GM23248 (cell line): Measurements from ENCODE around the gene DDX47. TPM values are rescaled to one million over a fixed set of nuclear protein-coding genes. Genes with fewer than 3 reads are reported as not detected.
A peak's percentile ranks its signal among the peaks of the same experiment; 100 is the strongest.

Experiments used
- DNase-seq: peaks from one replicate; pipeline ENCODE4 v3.0.0-alpha.2; 2015
- H2AFZ ChIP-seq: fragments of 200-600 bp; sonication (generic); 2 replicates; pipeline ENCODE4 v1.6.1; 2016; ENCODE audit warnings: antibody characterized with exemption
- H3F3A ChIP-seq: fragments of 200-600 bp; sonication (generic); 2 replicates; pipeline ENCODE4 v1.6.1; 2016; ENCODE audit warnings: mild to moderate bottlenecking, antibody characterized with exemption, mixed run types; ENCODE audit not compliant: insufficient read depth
- H3K27ac ChIP-seq: fragments of 200-600 bp; sonication (generic); 2 replicates; pipeline ENCODE4 v1.5.1; 2016; ENCODE audit warnings: mild to moderate bottlenecking
- H3K27me3 ChIP-seq: fragments of 200-600 bp; sonication (generic); replicated peaks from 2 replicates; pipeline ENCODE4 v1.6.1; 2016; ENCODE audit warnings: mild to moderate bottlenecking; ENCODE audit not compliant: insufficient read depth
- H3K36me3 ChIP-seq: fragments of 200-600 bp; sonication (generic); 2 replicates; pipeline ENCODE4 v1.6.1; 2016; ENCODE audit warnings: low read depth, mild to moderate bottlenecking
- H3K4me1 ChIP-seq: fragments of 200-600 bp; sonication (generic); 2 replicates; pipeline ENCODE4 v1.6.1; 2016; ENCODE audit warnings: mild to moderate bottlenecking; ENCODE audit not compliant: insufficient read depth
- H3K4me2 ChIP-seq: fragments of 200-600 bp; sonication (generic); one replicate; pipeline ENCODE4 v1.6.1; 2016; ENCODE audit warnings: mild to moderate bottlenecking; ENCODE audit not compliant: unreplicated experiment
- H3K4me3 ChIP-seq: fragments of 200-600 bp; sonication (generic); 2 replicates; pipeline ENCODE4 v1.5.1; 2016; ENCODE audit warnings: mild to moderate bottlenecking
- H3K79me2 ChIP-seq: fragments of 200-600 bp; sonication (generic); 2 replicates; pipeline ENCODE4 v1.6.1; 2016; ENCODE audit warnings: mild to moderate bottlenecking; ENCODE audit not compliant: insufficient read depth
- H3K9ac ChIP-seq: fragments of 200-600 bp; sonication (generic); 2 replicates; pipeline ENCODE4 v1.6.1; 2016; ENCODE audit warnings: mild to moderate bottlenecking
- H3K9me2 ChIP-seq: fragments of 200-600 bp; sonication (generic); 2 replicates; pipeline ENCODE4 v1.6.1; 2016; ENCODE audit warnings: mixed run types, mild to moderate bottlenecking, moderate library complexity; ENCODE audit not compliant: insufficient read depth
- H3K9me3 ChIP-seq: fragments of 200-600 bp; sonication (generic); one replicate; pipeline ENCODE4 v1.6.1; 2017; ENCODE audit warnings: low read depth
- H4K20me1 ChIP-seq: fragments of 200-600 bp; sonication (generic); 2 replicates; pipeline ENCODE4 v1.6.0; 2016; ENCODE audit not compliant: insufficient read depth
- EZH2 ChIP-seq: fragments of 200-600 bp; sonication (generic); IDR thresholded peaks from 2 replicates; pipeline ENCODE4 v1.6.1; 2018; ENCODE audit warnings: antibody characterized with exemption, mild to moderate bottlenecking; ENCODE audit not compliant: insufficient read depth, poor library complexity, severe bottlenecking
- EZH2phosphoT487 ChIP-seq: fragments of 200-600 bp; sonication (generic); IDR thresholded peaks from 2 replicates; pipeline ENCODE4 v1.6.1; 2018; ENCODE audit warnings: antibody characterized with exemption, moderate library complexity, mild to moderate bottlenecking, low read depth; ENCODE audit not compliant: insufficient read depth
- WGBS, 2 experiments: methylation state at CpG; one replicate each; pipeline ENCODE4 v1.1.6; 2015 to 2017; ENCODE audit warnings: low lambda C conversion rate in 2 of 2, low coverage in 1 of 2; ENCODE audit errors: missing lambda C conversion rate in 2 of 2; 5-methylcytosine and 5-hydroxymethylcytosine counted together
- in situ Hi-C: fragments of 300-500 bp; cut with MboI; formaldehyde crosslinking; loops from 2 replicates; pipeline ENCODE4 v1.15.0; 2020
- polyA plus RNA-seq: library from polyadenylated mRNA; unstranded; fragments of >200 nt; fragmentation: Nextera tagmentation; extraction: Ambion mirVana; gene quantifications from 2 replicates; pipeline ENCODE4 v1.2.1, GENCODE V29; 2016
- total RNA-seq: library from RNA; depleted of rRNA; stranded (reverse); fragments of >200 nt; shearing (Covaris generic); gene quantifications from 2 replicates; pipeline ENCODE4 v1.2.3, GENCODE V29; 2014; rRNA removed

The DDX47 gene
- total RNA-seq (124 and 132 TPM in 2 replicates), polyA plus RNA-seq (119 and 123 TPM in 2 replicates)

DNA sequence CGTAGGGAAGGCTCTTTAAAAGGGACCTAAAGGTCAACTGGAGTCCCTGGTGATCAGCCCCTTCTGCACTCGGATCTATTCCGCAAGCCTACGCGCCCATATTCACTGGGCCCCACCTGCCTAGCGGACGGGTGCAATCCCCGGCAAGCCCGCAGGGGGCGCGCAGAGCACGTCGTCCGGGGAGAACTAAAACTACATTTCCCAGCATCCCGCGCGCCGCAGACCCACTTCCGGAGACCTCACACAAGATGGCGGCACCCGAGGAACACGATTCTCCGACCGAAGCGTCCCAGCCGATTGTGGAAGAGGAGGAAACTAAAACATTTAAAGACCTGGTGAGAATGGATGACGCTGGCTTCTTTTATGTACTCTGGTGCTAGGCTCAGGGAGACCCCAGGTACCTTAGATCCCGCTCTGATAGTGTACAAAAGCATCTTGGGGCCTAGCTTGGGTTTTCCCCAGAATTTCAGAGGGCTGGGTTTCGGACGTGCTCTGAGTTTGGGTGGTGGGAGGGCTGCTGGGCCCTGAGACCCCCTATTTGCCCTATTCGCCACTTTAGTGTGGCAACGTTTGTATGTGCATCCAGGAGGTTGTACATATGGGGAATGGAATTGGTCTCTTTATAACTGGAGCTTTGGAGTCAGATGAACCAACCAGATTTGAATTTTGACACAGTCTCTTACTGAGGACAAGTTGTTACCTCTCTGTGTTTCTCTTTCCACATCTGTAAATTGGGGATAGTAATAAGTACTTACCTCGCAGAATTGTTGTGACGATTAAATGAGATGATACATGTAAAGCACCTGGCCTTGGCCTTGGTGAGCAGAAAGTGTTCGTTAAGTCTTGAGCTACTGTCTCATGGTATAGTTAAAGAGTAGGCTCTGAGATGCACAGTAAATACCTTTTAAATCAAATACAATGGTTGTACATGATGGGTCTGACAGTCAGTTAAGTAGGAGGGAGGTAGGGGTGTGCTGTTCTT lies at the start of gene DDX47:
Gene DDX47, plus strand, starts transcription at position 227 of the 982 bp plus-strand sequence. Its CDS starts 22 bp downstream, at position 249.
- H3K79me2 ChIP-seq: peaks cover 53% of the 10 kb centered on the region

DNA sequence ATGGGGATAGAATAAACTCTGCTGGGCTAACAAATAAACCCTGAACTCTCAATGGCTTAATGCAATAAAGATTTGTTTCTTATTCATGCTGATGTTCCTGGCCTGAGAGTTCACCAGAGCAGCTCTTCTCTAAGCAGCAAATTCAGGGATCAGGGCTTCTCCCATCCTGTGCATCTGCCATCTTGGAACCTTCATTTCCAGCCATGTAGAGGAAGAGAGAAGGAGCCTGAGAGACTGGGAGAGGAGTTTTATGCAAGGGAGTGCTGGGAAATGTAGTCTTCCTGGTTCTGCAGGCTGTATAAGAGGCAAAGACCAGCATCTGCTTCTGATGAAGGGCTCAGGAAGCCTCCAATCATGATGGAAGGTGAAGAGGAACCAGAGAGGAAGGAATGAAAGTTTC lies 48.3 kb upstream of the DDX47 start:
- DNase-seq: no peak
- no peak for TF ChIP-seq EZH2
- no peak for TF ChIP-seq EZH2phosphoT487
- Histone ChIP-seq H3K36me3 (no peaks in the 10 kb centered on the region), H3K79me2 (0 out of 2 replicates have a peak, but pooled peaks cover 5% of the 10 kb centered on the region), H3K9me2 (no peaks in the 10 kb centered on the region), H3K4me1 (no peaks in the 10 kb centered on the region), H4K20me1 (no peaks in the 10 kb centered on the region), H2AFZ (no peak overlapping the region), H3K4me3 (no peak overlapping the region), H3K9me3 (no peaks in the 10 kb centered on the region), H3K9ac (no peak overlapping the region), H3K4me2 (no peak overlapping the region), H3K27ac (no peak overlapping the region), H3K27me3 (no peaks in the 10 kb centered on the region), H3F3A (no peaks in the 10 kb centered on the region)
- in situ Hi-C loops: no loop called here

More for the DNA sequence above, at the start of gene DDX47:
- Histone ChIP-seq H3K9me3 (no peaks in the 10 kb centered on the region), H3K9ac (peak within 1 kb of the TSS; percentile 95), H3K4me3 (peak within 1 kb of the TSS; percentile 98), H3K4me1 (peaks cover 45% of the 10 kb centered on the region), H3K9me2 (no peaks in the 10 kb centered on the region), H3K27ac (peak within 1 kb of the TSS; percentile 58), H2AFZ (peak within 1 kb of the TSS; percentile 70), H3K36me3 (peaks cover 31% of the 10 kb centered on the region; the same call in 1 of the 2 replicates), H3K27me3 (no peaks in the 10 kb centered on the region), H4K20me1 (no peaks in the 10 kb centered on the region), H3F3A (peaks cover 36% of the 10 kb centered on the region), H3K4me2 (peak within 1 kb of the TSS; percentile 81)
- WGBS, 2 experiments: 4% methylated on average over 35 of the region's 35 CpGs
- TF ChIP-seq EZH2 (no peak), EZH2phosphoT487 (no peak)
- in situ Hi-C loops: no loop called here
- DNase-seq: peak; percentile 94

DNA sequence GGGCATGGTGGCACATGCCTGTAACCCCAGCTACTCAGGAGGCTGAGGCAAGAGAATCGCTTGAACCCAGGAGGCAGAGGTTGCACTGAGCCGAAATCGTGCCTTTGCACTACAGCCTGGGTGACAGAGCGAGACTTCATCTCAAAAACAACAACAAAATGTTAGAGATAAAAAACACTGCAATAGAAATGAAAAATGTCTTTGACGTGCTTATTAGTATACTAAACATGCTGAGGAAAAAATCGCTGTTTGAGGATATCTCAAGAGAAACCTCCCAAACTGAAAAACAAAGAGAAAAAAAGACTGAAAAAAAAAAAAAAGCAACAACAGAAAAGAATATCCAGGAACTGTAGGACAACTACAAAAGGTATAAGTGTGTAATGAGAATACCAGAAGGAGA lies 42.9 kb upstream of the DDX47 start:
- no peak overlapping the region for H3K4me3 ChIP-seq
- H3K9ac ChIP-seq: no peak overlapping the region
- in situ Hi-C loops: no loop called here
- H3K27ac ChIP-seq: no peak overlapping the region
- TF ChIP-seq EZH2 (no peak), EZH2phosphoT487 (no peak)
- 98 to 99% methylated on average over 6 of the region's 6 CpGs for WGBS, 2 experiments
- H2AFZ ChIP-seq: no peak overlapping the region
- H3K9me3 ChIP-seq: no peaks in the 10 kb centered on the region
- no peaks in the 10 kb centered on the region for H3K27me3 ChIP-seq
- H3K9me2 ChIP-seq: no peaks in the 10 kb centered on the region
- no peak overlapping the region for H3K4me2 ChIP-seq
- no peaks in the 10 kb centered on the region for H3K79me2 ChIP-seq
- no peaks in the 10 kb centered on the region for H3F3A ChIP-seq
- no peaks in the 10 kb centered on the region for H3K36me3 ChIP-seq
- no peaks in the 10 kb centered on the region for H4K20me1 ChIP-seq
- no peak for DNase-seq
- no peaks in the 10 kb centered on the region for H3K4me1 ChIP-seq

DNA sequence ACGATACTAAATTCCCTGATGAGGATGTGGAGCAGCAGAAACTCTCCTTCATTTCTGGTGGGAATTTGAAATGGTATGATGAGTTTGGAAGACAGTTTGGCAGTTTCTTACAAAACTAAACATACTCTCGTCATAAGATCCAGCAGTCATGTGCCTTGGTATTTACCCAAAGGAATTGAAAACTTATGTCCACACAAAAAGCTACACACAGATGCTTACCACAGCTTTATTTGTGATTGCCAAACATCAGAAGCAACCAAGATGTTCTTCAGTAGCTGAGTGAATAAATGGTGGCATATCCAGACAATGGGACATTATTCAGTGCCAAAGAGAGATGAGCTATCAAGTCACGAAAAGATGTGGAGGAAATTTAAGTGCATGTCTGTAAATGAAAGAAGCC lies 38.4 kb upstream of the DDX47 start:
- Histone ChIP-seq H3F3A (peaks cover 10% of the 10 kb centered on the region; the same call in 1 of the 2 replicates), H3K4me1 (peaks cover 8% of the 10 kb centered on the region), H2AFZ (no peak overlapping the region), H3K9me3 (no peaks in the 10 kb centered on the region), H3K4me2 (no peak overlapping the region), H3K9me2 (no peaks in the 10 kb centered on the region), H4K20me1 (no peaks in the 10 kb centered on the region), H3K9ac (no peak overlapping the region), H3K36me3 (no peaks in the 10 kb centered on the region), H3K79me2 (no peaks in the 10 kb centered on the region), H3K27ac (no peak overlapping the region), H3K27me3 (no peaks in the 10 kb centered on the region), H3K4me3 (no peak overlapping the region)
- no peak for DNase-seq
- in situ Hi-C loops: no loop called here
- no peak for TF ChIP-seq EZH2
- no peak for TF ChIP-seq EZH2phosphoT487
- WGBS, 2 experiments: 38 to 44% methylated on average over 3 of the region's 3 CpGs
